AG04449 (cell line): ENCODE measurements around the gene CYFIP1.
A peak's percentile ranks its signal among the peaks of the same experiment; 100 is the strongest.

ENCODE experiments used
- CTCF ChIA-PET: fragments of 350-600 bp; formaldehyde crosslinking; extraction: SDS; loops from one replicate; lab custom pipeline; 2021; ENCODE audit warnings: antibody characterized with exemption; lab: Yijun Ruan, JAX
- POLR2A ChIA-PET: fragments of 400-600, 350-600 bp; formaldehyde crosslinking; extraction: SDS; loops from one replicate; lab custom pipeline; 2020; ENCODE audit warnings: antibody characterized with exemption, inconsistent platforms; lab: Yijun Ruan, JAX
- DNase-seq: peaks from one replicate; pipeline ENCODE4 v3.0.0-alpha.2; 2010; ENCODE audit warnings: low read depth, low spot score
- H3K4me3 ChIP-seq: 2 replicates; pipeline ENCODE4 v1.5.1; 2011; ENCODE audit warnings: low read depth, mild to moderate bottlenecking, control low read depth, low read length
- CTCF ChIP-seq: IDR thresholded peaks from one replicate; pipeline ENCODE4 v1.5.1; 2011; ENCODE audit warnings: mild to moderate bottlenecking, moderate library complexity, low read length, control low read depth, inconsistent platforms; ENCODE audit not compliant: insufficient read depth; ENCODE audit errors: missing control alignments

The CYFIP1 gene

GRCh38 chr15:22952796-22953579 is 27.2 kb downstream of the CYFIP1 start:
- DNase-seq: no peak
- no peak for TF ChIP-seq CTCF
- ChIA-PET CTCF (no interaction called here), POLR2A (no interaction called here)
- no peak overlapping the region for H3K4me3 ChIP-seq

GRCh38 chr15:22951381-22952280 is 28.5 kb downstream of the CYFIP1 start:
- ChIA-PET CTCF (no interaction called here), POLR2A (no interaction called here)
- DNase-seq: no peak
- no peak for TF ChIP-seq CTCF
- H3K4me3 ChIP-seq: no peak overlapping the region

GRCh38 chr15:22951031-22951380 is 29.2 kb downstream of the CYFIP1 start:
- ChIA-PET CTCF (no interaction called here), POLR2A (no interaction called here)
- H3K4me3 ChIP-seq: no peak overlapping the region
- no peak for TF ChIP-seq CTCF
- DNase-seq: no peak

- POLR2A ChIA-PET: no interaction called here
- DNase-seq: no peak
- no peak for TF ChIP-seq CTCF
- CTCF ChIA-PET: interaction anchor here (1.0 kb wide), 1 partner anchor 28 kb away, joined by 3 read pairs; no protein-coding TSS in a partner anchor
- H3K4me3 ChIP-seq: no peak overlapping the region
These were observed 29.7 kb downstream of the CYFIP1 start for GRCh38 chr15:22950256-22950990.

GRCh38 chr15:22949074-22949547 is 31.1 kb downstream of the CYFIP1 start:
- TF ChIP-seq CTCF: no peak
- peak overlapping the region; percentile 34 for H3K4me3 ChIP-seq
- CTCF ChIA-PET: interaction anchor here (1.0 kb wide), 1 partner anchor 9 kb away, joined by 3 read pairs; no protein-coding TSS in a partner anchor
- DNase-seq: no peak
- POLR2A ChIA-PET: no interaction called here
